Measurements from ENCODE around the gene JAKMIP3.

The JAKMIP3 gene

DNA sequence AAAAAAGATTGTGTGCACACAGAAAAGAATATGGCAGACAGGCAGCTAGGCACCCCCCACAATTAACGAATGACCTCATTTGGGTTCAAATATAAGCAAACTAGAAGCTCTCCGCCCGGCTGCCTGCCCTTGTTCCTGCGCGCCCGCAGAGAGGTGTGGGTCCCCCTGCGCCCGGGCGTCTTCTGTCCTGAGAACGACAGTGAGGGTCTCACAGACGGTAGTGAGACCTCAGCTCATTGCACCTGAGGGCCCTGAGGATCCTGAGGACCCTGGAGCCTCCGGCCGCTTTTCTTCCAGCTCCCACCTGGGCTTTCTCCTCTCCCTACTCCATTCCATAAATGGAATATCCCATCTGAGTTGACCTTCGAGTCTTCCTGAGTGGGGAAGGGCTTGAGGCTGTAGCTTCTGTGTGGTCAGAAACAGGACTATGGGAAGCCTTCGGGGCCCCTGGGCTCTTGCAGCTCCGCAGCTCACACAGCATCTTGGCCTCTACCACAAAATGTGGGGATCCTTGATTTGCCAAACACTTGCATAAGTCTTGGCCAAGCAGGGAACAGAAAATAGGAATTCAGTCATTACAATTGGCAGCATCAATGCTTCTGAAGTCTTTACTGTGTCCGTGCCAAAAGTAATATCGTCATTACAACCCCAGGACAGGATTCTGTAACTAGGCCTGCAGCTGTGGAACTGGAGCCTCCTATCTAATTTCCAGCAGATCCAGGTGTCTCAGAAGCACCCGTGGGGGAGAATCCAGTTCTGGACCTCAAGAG is 43.8 kb downstream of the JAKMIP3 start:
- TF ChIP-seq, protein P1, sequence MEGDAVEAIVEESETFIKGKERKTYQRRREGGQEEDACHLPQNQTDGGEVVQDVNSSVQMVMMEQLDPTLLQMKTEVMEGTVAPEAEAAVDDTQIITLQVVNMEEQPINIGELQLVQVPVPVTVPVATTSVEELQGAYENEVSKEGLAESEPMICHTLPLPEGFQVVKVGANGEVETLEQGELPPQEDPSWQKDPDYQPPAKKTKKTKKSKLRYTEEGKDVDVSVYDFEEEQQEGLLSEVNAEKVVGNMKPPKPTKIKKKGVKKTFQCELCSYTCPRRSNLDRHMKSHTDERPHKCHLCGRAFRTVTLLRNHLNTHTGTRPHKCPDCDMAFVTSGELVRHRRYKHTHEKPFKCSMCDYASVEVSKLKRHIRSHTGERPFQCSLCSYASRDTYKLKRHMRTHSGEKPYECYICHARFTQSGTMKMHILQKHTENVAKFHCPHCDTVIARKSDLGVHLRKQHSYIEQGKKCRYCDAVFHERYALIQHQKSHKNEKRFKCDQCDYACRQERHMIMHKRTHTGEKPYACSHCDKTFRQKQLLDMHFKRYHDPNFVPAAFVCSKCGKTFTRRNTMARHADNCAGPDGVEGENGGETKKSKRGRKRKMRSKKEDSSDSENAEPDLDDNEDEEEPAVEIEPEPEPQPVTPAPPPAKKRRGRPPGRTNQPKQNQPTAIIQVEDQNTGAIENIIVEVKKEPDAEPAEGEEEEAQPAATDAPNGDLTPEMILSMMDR (IDR thresholded peaks at IDR 0.05; ENCODE audit: control extremely low read depth, extremely low read depth, low read depth, missing control alignments), result no peak
- CTCF ChIA-PET, result no interaction called here
- DNase-seq (ENCODE audit: extremely low spot score), result no peak
- POLR2A ChIA-PET, result no interaction called here

DNA sequence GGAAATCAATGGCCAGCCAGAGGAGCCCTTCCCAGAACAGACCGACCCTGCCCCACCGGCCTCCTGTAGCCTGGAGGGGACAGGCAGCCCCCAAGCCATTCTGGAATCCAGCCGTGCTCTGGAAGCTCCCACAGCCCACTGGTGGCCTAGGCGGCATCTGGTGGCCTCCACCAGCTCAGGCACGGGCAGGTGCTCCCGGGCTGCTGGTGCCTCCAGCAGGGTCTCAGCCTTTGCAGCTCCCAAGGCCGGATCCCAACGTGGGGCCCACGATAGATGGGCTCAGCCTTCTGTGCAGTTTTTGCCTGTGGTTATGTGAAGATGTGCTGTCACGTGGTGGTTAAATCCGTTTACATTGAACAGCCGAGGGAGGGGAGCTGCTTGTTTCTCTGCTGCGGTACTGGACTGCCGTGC is 44.4 kb downstream of the JAKMIP3 start:
- DNase-seq (ENCODE audit: extremely low spot score), result no peak
- POLR2A ChIA-PET, result no interaction called here
- TF ChIP-seq, protein P1 (IDR thresholded peaks at IDR 0.05; ENCODE audit: control extremely low read depth, extremely low read depth, low read depth, missing control alignments), result no peak
- CTCF ChIA-PET, result interaction anchor here (1.1 kb wide), 1 partner anchor 8 kb away, joined by 3 read pairs; no protein-coding TSS in a partner anchor

DNA sequence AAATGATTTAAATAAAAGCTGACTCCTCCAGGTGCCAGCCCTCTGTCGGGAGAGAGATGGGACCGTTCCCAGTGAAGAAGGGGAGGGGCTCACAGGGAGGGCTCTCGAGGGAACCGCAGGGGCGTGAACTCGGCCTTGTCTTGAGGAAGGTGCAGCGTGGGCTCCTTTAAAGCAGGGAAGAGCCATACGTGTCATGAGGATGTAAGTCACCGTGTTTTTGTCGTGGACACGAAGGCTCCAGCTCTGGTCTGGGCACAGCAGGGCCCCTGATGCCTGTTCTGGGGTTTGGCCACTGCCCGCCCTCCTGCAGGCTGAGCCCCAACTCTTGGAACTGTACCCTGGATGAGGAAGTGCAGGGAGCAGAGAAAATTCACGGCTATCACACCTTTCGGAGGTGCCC is 45.0 kb downstream of the JAKMIP3 start:
- ChIA-PET CTCF (interaction anchor here (1.1 to 1.2 kb wide), 2 partner anchors 9 to 88 kb away, joined by 3 to 4 read pairs; no protein-coding TSS in a partner anchor), POLR2A (no interaction called here)
- TF ChIP-seq, protein P1 (IDR thresholded peaks at IDR 0.05; ENCODE audit: control extremely low read depth, extremely low read depth, low read depth, missing control alignments), result no peak
- DNase-seq (ENCODE audit: extremely low spot score), result no peak

DNA sequence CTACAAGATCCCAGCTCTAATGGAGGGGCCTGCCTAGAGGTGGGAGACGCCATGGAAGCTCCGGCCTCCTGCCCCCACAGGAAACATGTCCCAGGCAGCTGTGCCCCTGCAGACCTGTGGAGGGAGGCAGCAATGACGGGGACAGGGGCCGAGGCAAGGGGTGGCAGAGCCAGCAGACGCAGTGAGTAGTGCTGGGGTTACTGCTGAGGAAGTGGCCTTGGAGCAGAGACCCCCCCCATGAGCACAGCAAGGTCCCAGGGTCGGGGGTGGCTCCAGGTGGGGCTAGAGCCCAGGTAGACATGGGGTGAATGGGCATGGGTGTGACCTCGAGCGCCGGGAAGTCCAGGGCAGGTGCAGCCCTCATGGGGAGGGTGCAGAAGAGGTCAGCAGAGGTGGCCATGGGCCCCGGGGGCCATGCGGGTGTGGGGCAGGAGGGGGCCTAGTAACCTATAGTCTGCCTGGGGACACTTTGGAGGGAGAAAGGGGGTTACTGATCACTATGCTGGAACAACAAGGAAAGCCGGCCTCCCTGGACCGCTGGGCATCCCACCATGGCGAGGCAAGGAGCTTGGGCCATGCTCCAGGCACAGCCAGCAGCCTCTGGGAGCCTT is 45.5 kb downstream of the JAKMIP3 start:
- CTCF ChIA-PET, result interaction anchor here (1.1 to 1.2 kb wide), 2 partner anchors 9 to 88 kb away, joined by 3 to 4 read pairs; no protein-coding TSS in a partner anchor
- no peak for DNase-seq (ENCODE audit: extremely low spot score)
- TF ChIP-seq, protein P1 (IDR thresholded peaks at IDR 0.05; ENCODE audit: control extremely low read depth, extremely low read depth, low read depth, missing control alignments), result no peak
- POLR2A ChIA-PET, result no interaction called here

DNA sequence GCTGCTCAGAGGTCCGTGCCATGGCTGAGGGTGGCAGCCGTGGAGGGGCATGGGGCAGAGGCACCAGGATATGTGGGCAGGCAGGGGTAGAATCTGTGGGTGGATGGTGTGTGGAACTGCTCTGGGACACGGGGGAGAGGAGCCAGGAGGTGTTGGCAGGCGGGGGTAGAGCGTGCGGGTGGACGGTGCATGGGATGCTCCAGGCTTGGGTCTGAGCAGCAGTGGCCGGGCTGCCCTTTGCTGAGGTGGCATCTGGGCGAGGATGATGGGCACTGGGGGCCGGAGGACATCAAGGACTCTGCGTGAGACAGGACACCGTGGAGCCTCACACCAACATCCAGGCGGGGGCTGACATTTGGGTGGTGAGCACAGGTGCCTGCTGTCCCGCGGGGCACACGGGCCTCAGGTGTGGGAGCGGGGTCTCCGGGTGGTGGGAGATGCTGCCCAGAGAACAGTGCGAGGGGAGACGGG is 46.2 kb downstream of the JAKMIP3 start:
- ChIA-PET POLR2A (no interaction called here), CTCF (no interaction called here)
- TF ChIP-seq, protein P1 (IDR thresholded peaks at IDR 0.05; ENCODE audit: control extremely low read depth, extremely low read depth, low read depth, missing control alignments), result no peak
- DNase-seq (ENCODE audit: extremely low spot score), result no peak

DNA sequence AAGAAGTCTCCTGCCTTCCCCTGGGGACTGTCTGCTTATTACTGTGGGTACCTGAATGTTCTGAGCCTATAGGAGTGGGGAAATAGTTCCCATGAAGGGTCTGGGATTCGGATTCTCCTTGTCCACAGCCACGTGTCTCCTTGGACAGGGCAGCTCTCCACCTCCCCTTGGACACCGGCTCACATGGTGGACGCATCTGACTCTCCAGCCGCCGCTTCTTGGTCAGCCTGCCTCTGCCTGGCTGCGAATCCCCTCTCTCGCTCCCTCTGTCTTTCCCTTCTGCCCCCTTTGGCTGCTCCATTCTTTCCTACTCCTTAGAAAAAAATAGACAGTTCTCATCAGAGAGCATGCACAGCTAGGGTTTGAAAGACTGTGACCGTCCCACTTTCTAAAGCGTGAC is 46.9 kb downstream of the JAKMIP3 start:
- POLR2A ChIA-PET, result no interaction called here
- CTCF ChIA-PET, result no interaction called here
- DNase-seq (ENCODE audit: extremely low spot score), result no peak

More for the DNA sequence above, 46.9 kb downstream of the JAKMIP3 start:
- TF ChIP-seq, protein P1 (IDR thresholded peaks at IDR 0.05; ENCODE audit: control extremely low read depth, extremely low read depth, low read depth, missing control alignments), result no peak

All from GM10248 (cell line).